K562 (cell line): Measurements from ENCODE around the gene ACSBG1. TPM values are rescaled to one million over a fixed set of nuclear protein-coding genes. Genes with fewer than 3 reads are reported as not detected.

Experiments used
- BCL6 ChIP-seq: fragments of 250-450 bp; sonication (Bioruptor Pico); IDR thresholded peaks from 2 replicates; pipeline ENCODE4 v1.4.0; 2020
- CC2D1A ChIP-seq: fragments of 450-650 bp; IDR thresholded peaks from 2 replicates; pipeline ENCODE4 v1.6.1; 2017; ENCODE audit warnings: mild to moderate bottlenecking
- JUNB ChIP-seq: fragments of 450-650 bp; formaldehyde crosslinking; conservative IDR thresholded peaks from 2 replicates; pipeline ENCODE4 v1.4.0; 2020; ENCODE audit warnings: mild to moderate bottlenecking
- NR4A1 ChIP-seq, 2 experiments: fragments of 250-450 bp in 1 of 2; fragments of 450-650 bp in 1 of 2; sonication (Bioruptor Pico) in 1 of 2; IDR thresholded peaks; 2 replicates each; pipeline versions ENCODE4 v1.4.0 to v1.6.1; 2016 to 2020; ENCODE audit warnings: mild to moderate bottlenecking in 2 of 2, missing compliant biosample characterization in 1 of 2, missing genetic modification characterization in 1 of 2, moderate library complexity in 1 of 2
- PML ChIP-seq: IDR thresholded peaks from 2 replicates; pipeline ENCODE4 v1.6.1; 2012; ENCODE audit warnings: low read length, inconsistent platforms
- PTBP1 ChIP-seq: fragments of 200-400 bp; formaldehyde crosslinking; IDR thresholded peaks from 2 replicates; pipeline ENCODE4 v1.6.1; 2017; ENCODE audit warnings: low read depth, low read length
- RNF2 ChIP-seq: sonication (generic); IDR thresholded peaks from 2 replicates; pipeline ENCODE4 v1.6.1; 2016
- SETDB1 ChIP-seq: IDR thresholded peaks from one replicate; pipeline ENCODE4 v1.6.1; 2012; ENCODE audit warnings: low read length, control low read depth, inconsistent platforms
- TAF1 ChIP-seq: IDR thresholded peaks from 2 replicates; pipeline ENCODE4 v1.6.1; 2011; ENCODE audit warnings: mild to moderate bottlenecking, low read length, moderate library complexity; ENCODE audit not compliant: insufficient read depth, control insufficient read depth, severe bottlenecking; ENCODE audit errors: extremely low read depth
- TBP ChIP-seq: optimal IDR thresholded peaks from 2 replicates; pipeline ENCODE3; 2011; ENCODE audit warnings: low read depth, low read length, improper control_type of control experiment
- XRCC3 ChIP-seq: fragments of 450-650 bp; IDR thresholded peaks from 2 replicates; pipeline ENCODE4 v1.6.1; 2017; ENCODE audit warnings: mild to moderate bottlenecking, moderate library complexity
- ZNF134 ChIP-seq: fragments of 250-450 bp; sonication (Bioruptor Pico); conservative IDR thresholded peaks from 2 replicates; pipeline ENCODE4 v1.4.0; 2020
- ZNF318 ChIP-seq, 2 experiments: fragments of 450-650 bp; IDR thresholded peaks; 2 replicates each; pipeline ENCODE4 v1.6.1; 2016; ENCODE audit warnings: mild to moderate bottlenecking in 2 of 2, borderline replicate concordance in 1 of 2, low read depth in 1 of 2, moderate library complexity in 1 of 2
- ZNF699 ChIP-seq: fragments of 250-450 bp; sonication (Bioruptor Pico); IDR thresholded peaks from 2 replicates; pipeline ENCODE4 v1.8.0; 2021; ENCODE audit warnings: mild to moderate bottlenecking, moderate library complexity; ENCODE audit not compliant: insufficient replicate concordance
- polyA plus RNA-seq, 8 experiments: library from polyadenylated mRNA; depleted of rRNA in 4 of 8; stranded (reverse) in 5 of 8; unstranded in 3 of 8; fragments of >200 nt; fragmentation: Nextera tagmentation in 2 of 8; fragmentation: Illumina TruSeq in 1 of 8; extraction: Ambion mirVana in 2 of 8; extraction: Trizol in 1 of 8; gene quantifications; 2 replicates each; pipeline versions ENCODE4 v1.2.1 to v1.2.3, GENCODE V29; 2011 to 2014; ENCODE audit warnings: inconsistent platforms in 1 of 8, missing spikeins in 1 of 8
- total RNA-seq, 7 experiments: library from RNA; depleted of rRNA in 6 of 7; stranded (reverse); fragments of >200 nt in 6 of 7; fragmentation: Illumina TruSeq in 2 of 7; extraction: Trizol in 2 of 7; gene quantifications; 2 replicates each; pipeline versions ENCODE4 v1.2.1 to v1.2.3, GENCODE V29; 2011 to 2021; ENCODE audit warnings: low replicate concordance in 1 of 7
- TF ChIP-seq, protein P1 (sequence below): fragments of 250-450 bp; sonication (Bioruptor Pico); IDR thresholded peaks from 2 replicates; pipeline ENCODE4 v1.9.0; 2021; ENCODE audit warnings: mild to moderate bottlenecking, inconsistent platforms
- TF ChIP-seq, protein P2 (sequence below): fragments of 250-450 bp; sonication (Bioruptor Pico); IDR thresholded peaks from 2 replicates; pipeline ENCODE4 v1.4.0; 2020; ENCODE audit warnings: borderline replicate concordance

The ACSBG1 gene
- total and polyA plus RNA-seq, 9 of the 15 experiments (the other 6 are each of a cell fraction or from before 2014, with no cell fraction given), result 0.36 to 6.4 (median 2.5) TPM

- TF ChIP-seq, protein P1, sequence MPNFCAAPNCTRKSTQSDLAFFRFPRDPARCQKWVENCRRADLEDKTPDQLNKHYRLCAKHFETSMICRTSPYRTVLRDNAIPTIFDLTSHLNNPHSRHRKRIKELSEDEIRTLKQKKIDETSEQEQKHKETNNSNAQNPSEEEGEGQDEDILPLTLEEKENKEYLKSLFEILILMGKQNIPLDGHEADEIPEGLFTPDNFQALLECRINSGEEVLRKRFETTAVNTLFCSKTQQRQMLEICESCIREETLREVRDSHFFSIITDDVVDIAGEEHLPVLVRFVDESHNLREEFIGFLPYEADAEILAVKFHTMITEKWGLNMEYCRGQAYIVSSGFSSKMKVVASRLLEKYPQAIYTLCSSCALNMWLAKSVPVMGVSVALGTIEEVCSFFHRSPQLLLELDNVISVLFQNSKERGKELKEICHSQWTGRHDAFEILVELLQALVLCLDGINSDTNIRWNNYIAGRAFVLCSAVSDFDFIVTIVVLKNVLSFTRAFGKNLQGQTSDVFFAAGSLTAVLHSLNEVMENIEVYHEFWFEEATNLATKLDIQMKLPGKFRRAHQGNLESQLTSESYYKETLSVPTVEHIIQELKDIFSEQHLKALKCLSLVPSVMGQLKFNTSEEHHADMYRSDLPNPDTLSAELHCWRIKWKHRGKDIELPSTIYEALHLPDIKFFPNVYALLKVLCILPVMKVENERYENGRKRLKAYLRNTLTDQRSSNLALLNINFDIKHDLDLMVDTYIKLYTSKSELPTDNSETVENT (CRISPR knock-in tag), result no peak
- no peak for TF ChIP-seq SETDB1
- TF ChIP-seq ZNF318 (IDR thresholded peaks at IDR 0.05; ENCODE audit: borderline replicate concordance in 1 of 2, low read depth in 1 of 2), result no peak
- TF ChIP-seq CC2D1A, result no peak
- TF ChIP-seq, protein P2, sequence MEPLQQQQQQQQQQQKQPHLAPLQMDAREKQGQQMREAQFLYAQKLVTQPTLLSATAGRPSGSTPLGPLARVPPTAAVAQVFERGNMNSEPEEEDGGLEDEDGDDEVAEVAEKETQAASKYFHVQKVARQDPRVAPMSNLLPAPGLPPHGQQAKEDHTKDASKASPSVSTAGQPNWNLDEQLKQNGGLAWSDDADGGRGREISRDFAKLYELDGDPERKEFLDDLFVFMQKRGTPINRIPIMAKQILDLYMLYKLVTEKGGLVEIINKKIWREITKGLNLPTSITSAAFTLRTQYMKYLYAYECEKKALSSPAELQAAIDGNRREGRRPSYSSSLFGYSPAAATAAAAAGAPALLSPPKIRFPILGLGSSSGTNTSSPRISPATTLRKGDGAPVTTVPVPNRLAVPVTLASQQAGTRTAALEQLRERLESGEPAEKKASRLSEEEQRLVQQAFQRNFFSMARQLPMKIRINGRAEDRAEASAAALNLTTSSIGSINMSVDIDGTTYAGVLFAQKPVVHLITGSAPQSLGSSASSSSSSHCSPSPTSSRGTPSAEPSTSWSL, result no peak
- no peak for TF ChIP-seq XRCC3
- TF ChIP-seq JUNB (CRISPR knock-in tag), result no peak
- no peak for TF ChIP-seq PML
- 0 out of 2 replicates have a peak, but pooled peaks have one; percentile 8 for TF ChIP-seq ZNF134 (CRISPR knock-in tag)
- no peak for TF ChIP-seq TBP
- no peak for TF ChIP-seq NR4A1 (CRISPR knock-in tag; IDR thresholded peaks at IDR 0.05)
- no peak for TF ChIP-seq NR4A1 (tag; IDR thresholded peaks at IDR 0.05)
- TF ChIP-seq PTBP1, result no peak
- TF ChIP-seq BCL6 (CRISPR knock-in tag), result no peak
- no peak for TF ChIP-seq ZNF699 (CRISPR knock-in tag)
- TF ChIP-seq TAF1, result no peak
- TF ChIP-seq RNF2, result no peak
Observed at GRCh38 chr15:78131295-78132061, 102.9 kb downstream of the ACSBG1 start, which contains the start of gene CIB2 (continued).
